ENCODE measurements around the gene FILIP1L.
A peak's percentile ranks its signal among the peaks of the same experiment; 100 is the strongest.

Gene FILIP1L

GRCh38 chr3:99818818-99819217, 295.5 kb downstream of the FILIP1L start:
- no peak for TF ChIP-seq TEAD4 (IDR thresholded peaks at IDR 0.05)
- no peak for TF ChIP-seq NFIC (IDR thresholded peaks at IDR 0.05)
- no peak for TF ChIP-seq TAF1 (IDR thresholded peaks at IDR 0.05; ENCODE audit: low read depth)
- TF ChIP-seq CREB1 (IDR thresholded peaks at IDR 0.05; ENCODE audit: low read depth): no peak
- no peak for TF ChIP-seq EP300 (IDR thresholded peaks at IDR 0.05; ENCODE audit: borderline replicate concordance)
- no peak for TF ChIP-seq YY1 (IDR thresholded peaks at IDR 0.05; ENCODE audit: low read depth)
- TF ChIP-seq ZBTB7A (IDR thresholded peaks at IDR 0.05; ENCODE audit: low read depth): no peak
- TF ChIP-seq EGR1 (IDR thresholded peaks at IDR 0.05): no peak
- TF ChIP-seq MAX (IDR thresholded peaks at IDR 0.05): no peak
- TF ChIP-seq REST (IDR thresholded peaks at IDR 0.05; ENCODE audit: low read depth): no peak
- no peak for TF ChIP-seq USF1 (IDR thresholded peaks at IDR 0.05)
- no peak for TF ChIP-seq TCF12 (IDR thresholded peaks at IDR 0.05; ENCODE audit: low read depth)
- TF ChIP-seq CEBPB (IDR thresholded peaks at IDR 0.05): no peak
- TF ChIP-seq RAD21 (IDR thresholded peaks at IDR 0.05; ENCODE audit: low read depth): no peak
- no peak for TF ChIP-seq FOXM1 (IDR thresholded peaks at IDR 0.05; ENCODE audit: borderline replicate concordance, low read depth)

GRCh38 chr3:99817437-99818240, 296.7 kb downstream of the FILIP1L start, which contains the start of gene CMSS1:
Gene CMSS1 (plus strand): TSS chr3:99817862.
- TF ChIP-seq USF1 (IDR thresholded peaks at IDR 0.05): no peak
- TF ChIP-seq CEBPB (IDR thresholded peaks at IDR 0.05): no peak
- TF ChIP-seq EGR1 (IDR thresholded peaks at IDR 0.05): no peak
- peak; percentile 46; the same call in 1 of the 2 replicates for TF ChIP-seq FOXM1 (IDR thresholded peaks at IDR 0.05; ENCODE audit: borderline replicate concordance, low read depth)
- TF ChIP-seq REST (IDR thresholded peaks at IDR 0.05; ENCODE audit: low read depth): no peak
- TF ChIP-seq ZBTB7A (IDR thresholded peaks at IDR 0.05; ENCODE audit: low read depth): no peak
- no peak for TF ChIP-seq RAD21 (IDR thresholded peaks at IDR 0.05; ENCODE audit: low read depth)
- peak; percentile 32 for TF ChIP-seq YY1 (IDR thresholded peaks at IDR 0.05; ENCODE audit: low read depth)
- TF ChIP-seq MAX (IDR thresholded peaks at IDR 0.05): peak; percentile 93
- TF ChIP-seq NFIC (IDR thresholded peaks at IDR 0.05): 0 out of 2 replicates have a peak, but pooled peaks have one; percentile 0
- TF ChIP-seq EP300 (IDR thresholded peaks at IDR 0.05; ENCODE audit: borderline replicate concordance): peak; percentile 50
- TF ChIP-seq TAF1 (IDR thresholded peaks at IDR 0.05; ENCODE audit: low read depth): no peak; the same call in 1 of the 2 replicates
- TF ChIP-seq TCF12 (IDR thresholded peaks at IDR 0.05; ENCODE audit: low read depth): peak; percentile 16; the same call in 1 of the 2 replicates
- peak; percentile 72 for TF ChIP-seq CREB1 (IDR thresholded peaks at IDR 0.05; ENCODE audit: low read depth)
- no peak for TF ChIP-seq TEAD4 (IDR thresholded peaks at IDR 0.05)

GRCh38 chr3:99817047-99817436, 297.3 kb downstream of the FILIP1L start:
- TF ChIP-seq MAX (IDR thresholded peaks at IDR 0.05) (no peak), TAF1 (IDR thresholded peaks at IDR 0.05; ENCODE audit: low read depth) (0 out of 2 replicates have a peak, but pooled peaks have one; percentile 4)

- TF ChIP-seq EGR1 (IDR thresholded peaks at IDR 0.05) (no peak), CEBPB (IDR thresholded peaks at IDR 0.05) (no peak), REST (IDR thresholded peaks at IDR 0.05; ENCODE audit: low read depth) (no peak), TCF12 (IDR thresholded peaks at IDR 0.05; ENCODE audit: low read depth) (no peak), USF1 (IDR thresholded peaks at IDR 0.05) (no peak), RAD21 (IDR thresholded peaks at IDR 0.05; ENCODE audit: low read depth) (no peak), EP300 (IDR thresholded peaks at IDR 0.05; ENCODE audit: borderline replicate concordance) (no peak), FOXM1 (IDR thresholded peaks at IDR 0.05; ENCODE audit: borderline replicate concordance, low read depth) (no peak), TEAD4 (IDR thresholded peaks at IDR 0.05) (no peak), NFIC (IDR thresholded peaks at IDR 0.05) (no peak), TAF1 (IDR thresholded peaks at IDR 0.05; ENCODE audit: low read depth) (no peak), MAX (IDR thresholded peaks at IDR 0.05) (no peak), CREB1 (IDR thresholded peaks at IDR 0.05; ENCODE audit: low read depth) (no peak), YY1 (IDR thresholded peaks at IDR 0.05; ENCODE audit: low read depth) (no peak), ZBTB7A (IDR thresholded peaks at IDR 0.05; ENCODE audit: low read depth) (no peak)
Observed at GRCh38 chr3:99810403-99810802, 303.9 kb downstream of the FILIP1L start.
